Right kidney (tissue), 1 donor: ENCODE results near the gene STARD10.
A peak's percentile ranks its signal among the peaks of the same experiment; 100 is the strongest.

Experiments
- DNase-seq: peaks from one replicate; pipeline ENCODE4 v3.0.0-alpha.2; 2016

Gene STARD10

GRCh38 chr11:72781313-72782080 lies 12.3 kb downstream of the STARD10 start:
- peak; percentile 57 for DNase-seq

- DNase-seq: peak; percentile 47
These were observed 12.9 kb downstream of the STARD10 start for GRCh38 chr11:72781063-72781312.

- no peak for DNase-seq
These were observed 13.4 kb downstream of the STARD10 start for GRCh38 chr11:72780296-72781062.

- no peak for DNase-seq
These were observed 14.2 kb downstream of the STARD10 start for GRCh38 chr11:72779495-72780128.

GRCh38 chr11:72778535-72779494 lies 15.0 kb downstream of the STARD10 start:
- no peak for DNase-seq

- DNase-seq: no peak
These were observed 16.0 kb downstream of the STARD10 start for GRCh38 chr11:72777755-72778278.

GRCh38 chr11:72776844-72777754 lies 16.7 kb downstream of the STARD10 start:
- no peak for DNase-seq

- DNase-seq: no peak
These were observed 17.6 kb downstream of the STARD10 start for GRCh38 chr11:72776117-72776843.

GRCh38 chr11:72775288-72776110 lies 18.3 kb downstream of the STARD10 start:
- DNase-seq: no peak

GRCh38 chr11:72774499-72774898 lies 19.3 kb downstream of the STARD10 start:
- DNase-seq: no peak

- DNase-seq: no peak
These were observed 20.2 kb downstream of the STARD10 start for GRCh38 chr11:72773696-72774095.

GRCh38 chr11:72773291-72773690 lies 20.6 kb downstream of the STARD10 start:
- no peak for DNase-seq

- no peak for DNase-seq
These were observed 21.8 kb downstream of the STARD10 start for GRCh38 chr11:72772059-72772458.

- DNase-seq: no peak
These were observed 22.3 kb downstream of the STARD10 start for GRCh38 chr11:72771507-72771906.

- no peak for DNase-seq
These were observed 23.0 kb downstream of the STARD10 start for GRCh38 chr11:72770799-72771198.

GRCh38 chr11:72769680-72770079 lies 24.2 kb downstream of the STARD10 start:
- DNase-seq: no peak

GRCh38 chr11:72768581-72768980 lies 25.3 kb downstream of the STARD10 start:
- DNase-seq: no peak

- DNase-seq: no peak
These were observed 26.4 kb downstream of the STARD10 start for GRCh38 chr11:72767203-72768062.
